ENCODE measurements around the gene SSPN.

DNA sequence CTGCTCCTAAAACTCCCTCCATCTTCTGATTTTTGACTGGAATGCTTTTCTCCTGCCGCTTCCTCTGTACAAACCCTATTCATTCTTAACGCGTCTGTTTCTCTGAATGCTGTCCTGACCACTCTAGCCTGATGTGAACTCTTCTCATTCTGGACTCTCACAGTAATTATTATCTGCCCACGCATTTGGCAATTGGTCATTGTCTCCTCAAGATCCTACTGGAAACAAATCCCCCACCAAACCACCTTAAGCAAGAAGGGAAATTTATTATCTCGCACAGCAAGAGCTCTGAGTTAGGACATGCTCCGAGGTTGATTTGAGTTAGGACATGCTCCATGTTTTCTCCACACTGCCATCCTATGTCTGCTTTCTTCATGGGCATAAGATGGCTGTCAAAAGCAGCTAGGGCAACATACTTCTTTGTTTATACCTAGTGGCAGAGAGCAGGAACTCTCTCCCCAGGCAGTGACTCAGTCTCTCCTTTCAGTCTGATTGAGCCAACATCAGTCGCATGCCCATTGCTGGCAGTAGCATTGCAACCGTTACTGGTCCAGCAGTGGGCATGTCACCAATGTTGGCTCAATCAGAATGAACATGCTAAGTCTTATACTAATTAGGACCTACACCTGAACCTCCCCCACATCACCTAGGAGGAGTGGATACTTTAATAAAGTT lies 102.2 kb downstream of the SSPN start:
- TF ChIP-seq, protein P1, sequence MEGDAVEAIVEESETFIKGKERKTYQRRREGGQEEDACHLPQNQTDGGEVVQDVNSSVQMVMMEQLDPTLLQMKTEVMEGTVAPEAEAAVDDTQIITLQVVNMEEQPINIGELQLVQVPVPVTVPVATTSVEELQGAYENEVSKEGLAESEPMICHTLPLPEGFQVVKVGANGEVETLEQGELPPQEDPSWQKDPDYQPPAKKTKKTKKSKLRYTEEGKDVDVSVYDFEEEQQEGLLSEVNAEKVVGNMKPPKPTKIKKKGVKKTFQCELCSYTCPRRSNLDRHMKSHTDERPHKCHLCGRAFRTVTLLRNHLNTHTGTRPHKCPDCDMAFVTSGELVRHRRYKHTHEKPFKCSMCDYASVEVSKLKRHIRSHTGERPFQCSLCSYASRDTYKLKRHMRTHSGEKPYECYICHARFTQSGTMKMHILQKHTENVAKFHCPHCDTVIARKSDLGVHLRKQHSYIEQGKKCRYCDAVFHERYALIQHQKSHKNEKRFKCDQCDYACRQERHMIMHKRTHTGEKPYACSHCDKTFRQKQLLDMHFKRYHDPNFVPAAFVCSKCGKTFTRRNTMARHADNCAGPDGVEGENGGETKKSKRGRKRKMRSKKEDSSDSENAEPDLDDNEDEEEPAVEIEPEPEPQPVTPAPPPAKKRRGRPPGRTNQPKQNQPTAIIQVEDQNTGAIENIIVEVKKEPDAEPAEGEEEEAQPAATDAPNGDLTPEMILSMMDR (IDR thresholded peaks at IDR 0.05), result no peak
- no peak for TF ChIP-seq POLR2A (IDR thresholded peaks at IDR 0.05)

All from esophagus squamous epithelium (tissue), 4 donors.